ENCODE data around the gene GRAMD4.
"Not testable (repeated sequence)": the region's sequence is repeated elsewhere in the genome, so short reads cannot be mapped to it uniquely, and the experiment has no call there.

GRAMD4 gene

GRCh38 chr22:46646531-46647215 lies 26.5 kb downstream of the GRAMD4 start:
- no peak for TF ChIP-seq CTCF (IDR thresholded peaks at IDR 0.05; ENCODE audit: insufficient read depth, missing control alignments)
- DNase-seq (ENCODE audit: insufficient read length, low spot score) (no peak), FAIRE-seq (no peak)

GRCh38 chr22:46648225-46648820 lies 28.1 kb downstream of the GRAMD4 start:
- not testable (repeated sequence) for DNase-seq (ENCODE audit: insufficient read length, low spot score); FAIRE-seq

- DNase-seq (ENCODE audit: insufficient read length, low spot score) (no peak), FAIRE-seq (no peak)
- no peak for TF ChIP-seq CTCF (IDR thresholded peaks at IDR 0.05; ENCODE audit: insufficient read depth, missing control alignments)
These were observed 29.2 kb downstream of the GRAMD4 start for GRCh38 chr22:46649141-46650077.

GRCh38 chr22:46650078-46650810 lies 30.1 kb downstream of the GRAMD4 start:
- FAIRE-seq (no peak), DNase-seq (ENCODE audit: insufficient read length, low spot score) (no peak)
- TF ChIP-seq CTCF (IDR thresholded peaks at IDR 0.05; ENCODE audit: insufficient read depth, missing control alignments), result no peak

GRCh38 chr22:46651316-46651715 lies 31.1 kb downstream of the GRAMD4 start:
- DNase-seq (ENCODE audit: insufficient read length, low spot score) (no peak), FAIRE-seq (no peak)
- no peak for TF ChIP-seq CTCF (IDR thresholded peaks at IDR 0.05; ENCODE audit: insufficient read depth, missing control alignments)

GRCh38 chr22:46652081-46652846 lies 32.1 kb downstream of the GRAMD4 start:
- DNase-seq (ENCODE audit: insufficient read length, low spot score), result no peak
- TF ChIP-seq CTCF (IDR thresholded peaks at IDR 0.05; ENCODE audit: insufficient read depth, missing control alignments), result no peak
- FAIRE-seq, result no peak
